GM18505 (cell line): ENCODE data around the gene CUL2.

ENCODE experiments used
- ATAC-seq: cut with Tn5 transposase; IDR thresholded peaks from one replicate; pipeline ENCODE4 v1.9.1; 2021; ENCODE audit not compliant: unreplicated experiment
- POLR2A ChIP-seq: IDR thresholded peaks from 4 replicates; pipeline ENCODE4 v1.6.1; 2011; ENCODE audit warnings: borderline replicate concordance; ENCODE audit not compliant: insufficient read depth, insufficient read length; ENCODE audit errors: extremely low read depth

Gene CUL2

DNA sequence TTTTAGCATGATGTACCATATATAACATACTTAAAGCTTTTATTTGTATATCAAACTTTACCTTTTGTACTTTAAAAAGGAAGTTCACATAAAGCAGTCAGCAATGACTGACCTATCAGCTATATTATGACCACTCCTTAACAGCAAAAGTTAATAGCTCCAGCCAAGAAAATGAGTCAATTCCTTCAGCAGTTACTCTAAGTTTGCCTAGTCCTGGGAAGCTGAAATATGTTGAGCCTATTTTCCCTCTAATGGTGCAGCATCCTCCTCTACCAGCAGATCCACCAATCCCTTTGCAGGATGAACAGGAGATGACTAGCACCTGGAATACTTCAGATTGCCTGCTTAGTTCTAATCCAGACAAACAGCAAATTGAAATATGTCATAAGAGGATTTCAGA is 64.2 kb downstream of the CUL2 start:
- TF ChIP-seq POLR2A: no peak
- ATAC-seq: no peak

DNA sequence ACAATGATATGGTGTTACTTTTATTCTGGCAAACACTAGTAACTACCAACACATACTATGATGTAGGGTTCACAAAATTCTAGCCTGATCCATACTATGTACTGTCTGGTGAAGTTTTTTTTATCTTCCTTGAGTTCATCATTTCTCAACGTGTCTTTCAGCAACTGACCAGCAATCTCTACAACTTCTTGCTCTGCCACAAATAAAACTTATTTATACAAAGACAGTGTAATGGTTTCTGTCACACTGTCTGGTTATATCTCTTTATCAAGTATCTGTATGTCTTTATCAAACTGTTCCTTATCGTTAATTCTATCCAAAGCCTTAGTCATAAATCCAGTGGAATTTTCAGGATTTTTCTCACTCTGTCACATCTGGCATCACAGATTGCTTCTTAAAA is 69.7 kb downstream of the CUL2 start:
- TF ChIP-seq POLR2A: no peak
- no peak for ATAC-seq

DNA sequence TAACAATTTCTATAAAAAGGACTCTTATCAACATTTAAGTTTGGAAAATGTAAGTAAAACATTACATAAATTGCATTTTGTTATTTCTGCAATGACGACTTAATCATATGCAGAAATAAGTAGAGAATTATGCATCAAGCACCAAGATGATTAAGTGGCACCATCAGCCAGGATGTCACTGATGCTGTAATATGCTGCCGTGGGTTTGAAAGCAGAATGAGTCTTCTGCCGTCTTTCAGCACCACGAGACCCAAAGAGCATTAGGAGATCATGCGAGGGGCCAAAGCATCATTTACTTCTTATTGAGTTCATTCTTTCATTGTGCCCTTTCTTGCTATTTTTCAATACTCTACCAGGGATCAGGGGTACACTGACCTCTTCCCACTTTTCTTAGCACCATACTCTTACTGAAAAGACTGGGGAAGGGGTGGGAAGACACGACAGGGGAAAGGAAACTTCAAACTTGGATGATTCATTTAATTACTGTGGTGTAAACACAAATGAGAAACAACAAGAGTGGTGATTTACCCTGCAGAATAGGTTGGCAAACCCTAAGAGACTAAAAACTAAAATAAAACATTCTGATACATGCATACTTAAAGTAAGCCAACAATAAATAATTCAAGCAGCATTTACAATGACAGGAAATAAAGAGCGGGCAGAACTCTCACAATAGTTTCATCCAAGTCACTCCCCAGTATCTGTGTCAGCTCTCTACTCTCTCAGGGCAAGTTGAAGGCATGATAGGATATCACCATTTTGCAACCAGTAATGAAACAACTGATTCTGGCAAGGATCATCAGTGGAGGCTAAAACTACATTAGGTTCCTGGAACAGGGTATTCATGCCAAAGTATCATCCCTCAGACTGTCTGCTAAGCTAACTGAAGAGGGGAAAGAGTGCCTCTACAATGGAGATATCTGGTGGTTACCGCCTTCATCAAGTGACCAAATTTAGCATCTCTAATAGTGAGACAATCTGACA is 70.8 kb downstream of the CUL2 start:
- TF ChIP-seq POLR2A: no peak
- no peak for ATAC-seq

DNA sequence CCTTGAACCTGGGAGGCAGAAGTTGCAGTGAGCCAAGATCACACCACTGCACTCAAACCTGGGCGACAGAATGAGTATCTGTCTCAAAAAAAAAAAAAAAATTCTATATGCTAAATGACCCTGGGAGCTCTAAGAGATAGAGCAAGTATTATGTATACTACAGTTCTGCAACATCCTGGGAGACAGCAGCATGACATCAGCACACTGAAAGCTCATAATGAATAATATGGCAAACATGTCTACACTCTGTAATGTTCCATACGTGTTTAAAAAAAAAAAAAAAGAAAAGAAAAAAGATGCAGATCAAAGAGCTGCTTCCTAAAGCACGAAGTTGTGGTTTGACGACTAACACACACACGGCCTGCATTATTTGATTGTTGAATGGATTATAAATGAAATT is 72.5 kb downstream of the CUL2 start:
- TF ChIP-seq POLR2A: no peak
- ATAC-seq: no peak

DNA sequence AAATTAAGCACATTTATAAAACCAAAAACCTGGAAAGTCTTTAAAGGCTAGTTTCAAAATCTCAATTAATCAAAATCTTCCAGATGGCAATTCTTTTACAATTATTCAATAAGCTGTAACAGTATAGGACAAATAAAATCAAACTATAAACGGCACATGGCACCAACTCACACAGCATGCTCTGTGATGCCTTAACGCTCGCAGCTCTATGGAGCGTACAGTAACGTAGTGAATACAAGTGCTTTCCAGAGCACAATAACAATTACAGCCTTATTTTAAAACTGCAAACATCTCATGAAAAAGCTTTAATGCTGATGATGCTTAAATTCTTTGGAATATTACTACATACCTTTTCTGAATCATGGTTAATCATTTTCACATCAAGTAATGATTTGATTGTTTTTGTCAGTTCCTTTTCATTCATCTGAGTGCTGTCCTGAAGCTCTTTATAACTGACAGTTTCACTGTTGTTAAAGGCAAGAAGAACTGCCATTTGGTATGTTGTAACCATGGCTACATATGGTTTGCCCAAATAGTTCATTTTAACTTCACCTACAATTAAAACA is 74.2 kb downstream of the CUL2 start:
- no peak for ATAC-seq
- no peak for TF ChIP-seq POLR2A

DNA sequence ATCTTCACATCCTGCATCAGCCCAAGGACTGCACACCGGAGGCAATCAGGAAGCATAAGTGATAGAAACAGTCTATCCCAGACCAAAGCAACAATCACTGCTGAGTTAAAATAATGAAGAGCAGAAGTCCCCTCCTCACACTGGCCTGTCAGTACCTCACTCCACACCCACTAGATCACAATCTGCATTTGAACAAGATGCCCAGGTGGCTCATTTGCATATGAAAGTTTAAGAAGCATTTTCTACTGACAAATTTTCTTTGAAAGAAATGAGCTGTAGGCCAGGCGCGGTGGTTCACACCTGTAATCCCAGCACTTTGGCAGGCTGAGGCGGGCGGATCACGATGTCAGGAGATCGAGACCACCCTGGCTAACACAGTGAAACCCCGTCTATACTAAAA is 77.4 kb downstream of the CUL2 start:
- no peak for TF ChIP-seq POLR2A

DNA sequence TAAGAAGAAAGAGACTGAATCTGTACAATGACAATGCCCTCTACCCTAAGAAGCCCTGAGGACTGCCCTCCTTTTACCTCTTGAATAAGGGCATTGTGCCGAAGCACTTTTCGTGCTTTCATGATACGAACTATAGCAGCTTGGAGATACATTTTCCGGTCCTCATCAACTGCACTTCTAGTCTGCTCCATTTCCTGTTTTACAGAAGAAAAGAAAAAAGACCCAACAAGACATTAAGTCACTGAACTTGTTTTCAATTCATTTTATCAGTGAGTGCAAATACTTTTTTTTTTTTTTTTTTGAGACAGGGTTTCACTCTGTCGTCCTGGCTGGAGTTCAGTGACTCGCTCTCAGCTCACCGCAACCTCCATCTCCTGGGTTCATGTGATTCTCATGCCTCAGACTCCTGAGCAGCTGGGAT is 78.4 kb downstream of the CUL2 start:
- no peak for TF ChIP-seq POLR2A
- ATAC-seq: no peak

More for the DNA sequence above, 77.4 kb downstream of the CUL2 start:
- no peak for ATAC-seq

DNA sequence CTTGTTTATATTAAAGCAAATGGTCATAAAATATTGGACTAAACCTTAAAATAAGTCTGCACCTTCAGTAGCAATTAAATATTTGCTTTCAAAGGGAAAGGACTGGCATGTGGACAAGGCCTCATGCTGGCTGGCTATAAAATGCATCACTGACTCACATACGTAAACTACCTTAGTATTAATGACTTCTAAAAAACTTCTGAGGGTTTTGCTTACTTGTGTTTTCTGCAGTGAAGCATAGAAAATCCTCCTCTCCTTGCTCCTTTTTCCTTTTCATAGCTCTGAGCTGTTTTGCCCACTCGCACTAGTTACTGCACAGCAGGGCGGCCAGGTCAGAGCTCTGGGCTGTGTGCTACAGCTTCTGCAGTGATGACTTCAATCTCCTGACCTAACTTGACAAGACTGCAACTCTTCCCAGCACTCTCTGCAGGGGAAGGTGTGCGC is 82.3 kb downstream of the CUL2 start:
- TF ChIP-seq POLR2A: no peak

DNA sequence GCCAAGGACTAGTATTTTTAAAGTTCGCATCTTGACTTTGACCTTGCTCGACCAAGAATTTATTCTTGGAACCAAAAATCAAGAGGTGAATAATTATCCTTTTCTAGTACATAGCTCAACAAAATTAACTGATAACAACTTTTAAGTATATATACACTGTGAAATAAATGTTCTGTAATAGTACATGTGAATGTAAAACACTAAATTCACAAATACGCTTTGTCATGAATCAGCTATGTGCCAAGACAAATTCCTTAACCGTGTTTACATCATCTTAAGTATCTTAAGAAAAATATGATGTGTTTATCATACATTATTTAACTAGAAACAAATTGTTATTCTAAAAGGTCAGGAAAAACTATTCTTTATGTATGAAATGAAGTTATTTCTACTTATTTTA is 83.3 kb downstream of the CUL2 start:
- no peak for TF ChIP-seq POLR2A

More for the DNA sequence above, 82.3 kb downstream of the CUL2 start:
- ATAC-seq: no peak

DNA sequence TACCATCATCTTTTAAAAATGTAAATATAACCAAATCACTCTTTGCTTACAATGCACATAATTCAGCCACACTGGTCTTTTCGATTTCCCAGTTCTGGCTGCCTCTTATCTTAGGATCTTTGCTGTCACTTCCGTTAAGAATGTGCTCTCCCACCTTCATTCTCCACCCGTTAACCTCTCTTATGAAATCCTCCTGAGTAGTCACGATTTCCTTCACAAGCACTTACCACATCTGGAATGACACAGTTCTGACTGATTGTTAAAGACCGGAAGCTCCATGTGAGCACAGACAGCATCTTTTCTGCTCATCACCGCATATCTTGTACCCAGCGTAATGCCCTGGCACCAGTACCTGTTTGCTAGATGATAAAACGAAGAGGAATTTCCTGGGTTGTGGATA is 84.3 kb downstream of the CUL2 start:
- TF ChIP-seq POLR2A: no peak
- no peak for ATAC-seq

More for the DNA sequence above, 83.3 kb downstream of the CUL2 start:
- no peak for ATAC-seq

DNA sequence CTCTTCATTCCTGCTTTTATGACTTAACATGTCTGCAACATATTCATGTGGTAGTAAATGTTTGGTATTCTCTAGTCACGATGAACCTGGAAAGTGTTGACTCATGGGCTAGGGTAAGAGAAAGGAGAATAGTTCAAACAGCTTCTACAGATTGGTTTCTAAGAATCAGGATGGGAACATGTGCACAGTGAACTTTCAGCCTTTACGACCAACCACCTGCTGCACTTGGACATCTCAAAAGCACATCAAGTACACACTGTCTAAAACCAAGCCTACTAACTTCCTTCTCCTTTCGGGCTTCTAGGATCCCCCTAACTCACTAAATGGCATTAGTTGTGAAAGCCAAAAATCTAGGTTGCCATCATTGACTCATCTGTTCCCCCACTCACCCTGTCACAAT is 85.5 kb downstream of the CUL2 start:
- TF ChIP-seq POLR2A: no peak
- no peak for ATAC-seq

DNA sequence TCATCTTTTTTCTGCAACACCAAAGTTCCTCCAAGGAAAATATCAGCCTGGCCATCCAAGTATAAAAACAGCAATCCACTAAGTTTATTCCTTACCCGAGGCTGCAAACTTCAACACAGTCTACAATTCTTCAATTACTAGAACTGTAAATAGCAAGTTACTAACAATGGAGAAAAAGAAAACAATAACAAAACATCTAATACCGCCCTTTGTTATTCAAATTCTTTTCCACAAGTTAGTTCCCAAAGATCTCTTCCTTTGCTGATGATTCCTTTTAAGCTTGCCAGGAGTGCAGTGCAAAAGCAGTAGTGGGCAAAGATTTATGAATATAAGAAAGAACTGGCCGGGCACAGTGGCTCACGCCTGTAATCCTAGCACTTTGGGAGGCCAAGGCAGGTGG is 86.2 kb downstream of the CUL2 start:
- ATAC-seq: no peak
- no peak for TF ChIP-seq POLR2A

DNA sequence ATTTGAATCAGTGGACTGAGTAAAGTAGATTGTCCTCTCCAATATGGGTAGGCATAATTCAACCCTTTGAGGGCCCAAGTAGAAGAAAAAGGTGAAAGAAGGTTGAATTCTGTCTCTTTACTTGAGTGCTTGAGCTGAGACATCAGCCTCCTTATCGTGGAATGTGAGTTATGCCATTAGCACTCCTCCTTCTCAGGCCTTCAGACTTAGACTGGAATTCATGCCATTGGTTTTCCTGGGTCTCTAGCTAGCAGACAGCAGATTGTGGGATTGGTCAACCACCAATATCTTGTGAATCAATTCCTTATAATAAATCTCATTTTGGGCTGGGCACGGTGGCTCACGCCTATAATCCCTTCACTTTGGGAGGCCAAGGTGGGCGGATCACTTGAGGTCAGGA is 89.2 kb downstream of the CUL2 start:
- TF ChIP-seq POLR2A: no peak
- ATAC-seq: no peak

DNA sequence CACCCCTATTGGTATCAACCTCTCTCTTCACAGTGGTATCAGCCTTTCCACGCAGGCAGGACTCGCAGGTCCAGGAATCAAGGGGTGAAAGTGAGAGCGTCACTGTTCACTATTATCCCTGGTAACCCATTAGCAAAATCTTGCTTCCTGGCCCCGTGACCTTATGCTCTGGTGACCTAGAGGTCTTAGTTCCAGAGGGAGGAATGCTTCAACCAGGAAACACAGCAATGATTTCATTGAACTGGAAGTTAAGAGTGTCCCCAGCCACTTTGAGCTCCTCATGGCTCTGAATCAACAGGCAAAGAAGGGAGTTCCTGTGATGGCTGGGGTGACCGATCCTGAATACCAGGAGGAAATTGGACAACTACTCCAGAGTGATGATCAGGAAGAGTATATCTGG is 90.6 kb downstream of the CUL2 start:
- no peak for TF ChIP-seq POLR2A
- ATAC-seq: no peak

DNA sequence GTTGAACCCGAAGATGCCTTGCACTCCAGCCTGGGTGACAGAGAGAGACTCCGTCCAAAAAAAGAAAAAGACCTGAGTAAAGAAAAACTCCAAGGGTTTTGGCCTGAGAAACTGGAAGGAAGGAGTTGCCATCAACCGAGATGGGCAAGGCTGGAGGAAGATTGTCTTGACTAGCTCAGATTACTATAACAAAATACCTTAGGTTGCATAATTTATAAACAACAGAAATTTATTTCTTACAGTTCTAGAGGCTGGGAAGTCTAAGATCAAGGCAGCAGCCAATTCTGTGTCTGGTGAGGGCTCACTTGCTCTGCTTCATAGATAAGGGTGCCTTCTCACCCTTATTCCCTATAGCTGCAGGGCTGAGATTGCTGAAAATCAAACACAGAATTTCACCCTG is 91.2 kb downstream of the CUL2 start:
- no peak for ATAC-seq
- TF ChIP-seq POLR2A: no peak

DNA sequence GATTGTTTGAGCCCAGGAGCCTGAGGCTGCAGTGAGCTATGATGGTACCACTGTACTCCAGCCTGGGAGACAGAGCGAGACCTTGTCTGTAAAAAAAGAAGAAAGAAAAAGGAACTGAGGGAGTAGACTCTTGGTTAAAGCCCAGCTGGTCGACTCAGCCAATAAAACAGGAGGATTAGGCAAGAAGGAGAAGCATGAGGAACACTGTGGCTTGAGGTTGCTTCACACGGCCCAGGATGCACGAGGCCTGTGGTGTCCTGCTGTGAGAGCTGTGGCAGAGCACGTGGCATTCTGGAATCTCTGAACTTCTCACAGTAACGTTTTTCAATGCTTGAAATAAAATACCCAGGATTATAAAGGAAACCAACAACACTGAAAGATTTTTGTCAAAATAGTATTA is 93.3 kb downstream of the CUL2 start:
- ATAC-seq: no peak
- TF ChIP-seq POLR2A: no peak
